ENCODE results near the gene URB2. TPM values are rescaled to one million over a fixed set of nuclear protein-coding genes. Genes with fewer than 3 reads are reported as not detected.

URB2 gene
- total RNA-seq, 1 experiment from 2014 or later = 20.4 TPM

DNA sequence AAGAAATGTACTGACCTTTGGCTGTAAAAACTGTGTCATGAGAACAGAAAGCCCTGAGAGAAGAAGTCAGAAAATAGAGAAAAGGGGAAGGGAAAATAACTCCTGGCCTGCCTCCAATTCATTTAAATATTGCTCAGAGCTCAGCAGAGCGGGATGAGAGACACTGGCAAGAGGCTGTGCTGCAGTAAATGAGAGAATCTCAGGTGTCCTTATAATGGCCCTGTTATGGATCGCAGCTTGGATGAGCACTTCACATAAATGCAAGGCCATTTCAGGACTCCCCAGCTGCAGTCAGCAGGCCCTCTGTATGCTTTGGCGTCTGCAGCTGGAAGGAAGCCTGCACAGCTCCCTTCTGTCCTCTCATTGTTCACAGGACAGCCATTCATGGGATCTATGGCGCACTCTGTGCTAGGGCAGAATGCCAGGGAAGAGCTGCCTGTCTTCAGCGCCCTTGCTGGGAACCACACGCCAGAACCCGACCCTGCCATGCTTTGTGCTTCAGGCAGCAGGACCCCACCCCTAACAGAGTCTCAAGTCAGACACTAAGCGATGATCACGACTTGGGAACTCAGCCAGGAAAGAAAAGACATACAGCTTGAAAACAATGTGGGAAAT lies 46.9 kb upstream of the URB2 start:
- Histone ChIP-seq H4K20me1 (ENCODE audit: insufficient read depth) (no peaks in the 10 kb centered on the region), H3K4me3 (replicated peaks in 1 of 2; ENCODE audit: low read depth in 1 of 2, low read length in 2 of 2) (no peak overlapping the region), H2AFZ (ENCODE audit: low read depth, low read length, poor library complexity, severe bottlenecking) (no peak overlapping the region), H3K4me2 (ENCODE audit: low read length) (no peak overlapping the region), H3K9me3 (ENCODE audit: control insufficient read depth in 1 of 2, insufficient read depth in 1 of 2, low read depth in 1 of 2, low read length in 2 of 2) (no peaks in the 10 kb centered on the region), H3K79me2 (ENCODE audit: insufficient read depth, low read length) (no peaks in the 10 kb centered on the region), H3K36me3 (ENCODE audit: control insufficient read depth in 1 of 2, insufficient read depth in 2 of 2, low read length in 2 of 2) (no peaks in the 10 kb centered on the region), H3K27ac (ENCODE audit: low read depth, low read length) (no peak overlapping the region), H3K9me2 (ENCODE audit: insufficient read depth) (no peaks in the 10 kb centered on the region), H3K27me3 (ENCODE audit: insufficient read depth, low read length) (no peaks in the 10 kb centered on the region), H3K9ac (ENCODE audit: low read length) (no peak overlapping the region), H3K4me1 (ENCODE audit: control insufficient read depth in 1 of 2, insufficient read depth in 2 of 2, low read length in 2 of 2) (no peaks in the 10 kb centered on the region)
- ChIA-PET CTCF (no interaction called here), POLR2A (no interaction called here), RAD21 (ENCODE audit: low non-redundant PET in 1 of 2, low total read pairs in 2 of 2, uncharacterized antibody in 2 of 2, unreplicated experiment in 2 of 2) (no interaction called here)
- BruUV-seq (replicated peaks) = no TSS peak
- ATAC-seq (no peak), DNase-seq (ENCODE audit: low read depth, low spot score) (no peak)
- intact Hi-C loops (cut with micrococcal nuclease) = no loop called here
- TF ChIP-seq EZH2phosphoT487 (IDR thresholded peaks at IDR 0.05; ENCODE audit: borderline replicate concordance) = no peak
- TF ChIP-seq YY1 (IDR thresholded peaks at IDR 0.05; ENCODE audit: extremely low read depth, insufficient replicate concordance, low read depth, low read length) = no peak
- TF ChIP-seq CBX3 (IDR thresholded peaks at IDR 0.05; ENCODE audit: low read depth) = no peak
- no peak for TF ChIP-seq POLR2A (IDR thresholded peaks at IDR 0.05; ENCODE audit: borderline replicate concordance, extremely low read depth, insufficient read depth, insufficient read length)
- no peak for TF ChIP-seq CEBPB (IDR thresholded peaks at IDR 0.05; ENCODE audit: low read depth)
- no peak for TF ChIP-seq EZH2 (IDR thresholded peaks at IDR 0.05)
- TF ChIP-seq JUND (IDR thresholded peaks at IDR 0.05) = no peak
- no peak for TF ChIP-seq SP1 (IDR thresholded peaks at IDR 0.05; ENCODE audit: low read depth)

GRCh38 chr1:229581485-229581884 lies 44.6 kb upstream of the URB2 start:
- H3K9ac ChIP-seq (ENCODE audit: low read length) = no peak overlapping the region
- no peaks in the 10 kb centered on the region for H3K27me3 ChIP-seq (ENCODE audit: insufficient read depth, low read length)
- no peaks in the 10 kb centered on the region for H3K9me3 ChIP-seq (ENCODE audit: control insufficient read depth in 1 of 2, insufficient read depth in 1 of 2, low read depth in 1 of 2, low read length in 2 of 2)
- no peak overlapping the region for H3K4me2 ChIP-seq (ENCODE audit: low read length)
- CTCF ChIA-PET = no interaction called here
- RAD21 ChIA-PET (ENCODE audit: low non-redundant PET in 1 of 2, low total read pairs in 2 of 2, uncharacterized antibody in 2 of 2, unreplicated experiment in 2 of 2) = no interaction called here
- H3K27ac ChIP-seq (ENCODE audit: low read depth, low read length) = no peak overlapping the region
- H3K36me3 ChIP-seq (ENCODE audit: control insufficient read depth in 1 of 2, insufficient read depth in 2 of 2, low read length in 2 of 2) = no peaks in the 10 kb centered on the region
- H4K20me1 ChIP-seq (ENCODE audit: insufficient read depth) = no peaks in the 10 kb centered on the region
- DNase-seq (ENCODE audit: low read depth, low spot score) = no peak
- intact Hi-C loops (cut with micrococcal nuclease) = no loop called here
- no TSS peak for BruUV-seq (replicated peaks)
- H2AFZ ChIP-seq (ENCODE audit: low read depth, low read length, poor library complexity, severe bottlenecking) = no peak overlapping the region
- no peak overlapping the region for H3K4me3 ChIP-seq (replicated peaks in 1 of 2; ENCODE audit: low read depth in 1 of 2, low read length in 2 of 2)
- no peaks in the 10 kb centered on the region for H3K9me2 ChIP-seq (ENCODE audit: insufficient read depth)
- POLR2A ChIA-PET = no interaction called here
- no peaks in the 10 kb centered on the region for H3K79me2 ChIP-seq (ENCODE audit: insufficient read depth, low read length)
- no peaks in the 10 kb centered on the region for H3K4me1 ChIP-seq (ENCODE audit: control insufficient read depth in 1 of 2, insufficient read depth in 2 of 2, low read length in 2 of 2)
- no peak for ATAC-seq
- TF ChIP-seq, protein P1, sequence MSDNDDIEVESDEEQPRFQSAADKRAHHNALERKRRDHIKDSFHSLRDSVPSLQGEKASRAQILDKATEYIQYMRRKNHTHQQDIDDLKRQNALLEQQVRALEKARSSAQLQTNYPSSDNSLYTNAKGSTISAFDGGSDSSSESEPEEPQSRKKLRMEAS (IDR thresholded peaks at IDR 0.05) = no peak
- TF ChIP-seq ZNF274 (IDR thresholded peaks at IDR 0.05; ENCODE audit: low read depth, low read length) (no peak), CBX3 (IDR thresholded peaks at IDR 0.05; ENCODE audit: low read depth) (no peak), POLR2A (IDR thresholded peaks at IDR 0.05; ENCODE audit: borderline replicate concordance, extremely low read depth, insufficient read depth, insufficient read length) (no peak), ELF1 (IDR thresholded peaks at IDR 0.05; ENCODE audit: borderline replicate concordance, low read depth) (no peak), YY1 (IDR thresholded peaks at IDR 0.05; ENCODE audit: extremely low read depth, insufficient replicate concordance, low read depth, low read length) (no peak), EZH2phosphoT487 (IDR thresholded peaks at IDR 0.05; ENCODE audit: borderline replicate concordance) (no peak), JUND (IDR thresholded peaks at IDR 0.05) (no peak), CEBPB (IDR thresholded peaks at IDR 0.05; ENCODE audit: low read depth) (no peak), EZH2 (IDR thresholded peaks at IDR 0.05) (no peak), SRF (IDR thresholded peaks at IDR 0.05; ENCODE audit: low read depth) (no peak), FOSL1 (IDR thresholded peaks at IDR 0.05; ENCODE audit: low read depth) (no peak), SIN3A (IDR thresholded peaks at IDR 0.05; ENCODE audit: low read depth) (no peak)
